KOPT-K1 (cell line): ENCODE measurements around the gene CPNE4.

ENCODE experiments used
- H3K27ac ChIP-seq: fragments of 200-600 bp; sonication (generic); 2 replicates; pipeline ENCODE4 v1.5.1; 2016; ENCODE audit warnings: antibody characterized with exemption, mild to moderate bottlenecking, low read depth, low read length; ENCODE audit not compliant: poor library complexity, severe bottlenecking
- H3K36me3 ChIP-seq: fragments of 200-600 bp; sonication (generic); 2 replicates; pipeline ENCODE4 v1.5.1; 2017; ENCODE audit warnings: antibody characterized with exemption, mild to moderate bottlenecking, low read length, moderate library complexity; ENCODE audit not compliant: insufficient read depth
- H3K9me3 ChIP-seq: fragments of 200-600 bp; sonication (generic); 2 replicates; pipeline ENCODE4 v1.5.1; 2017; ENCODE audit warnings: antibody characterized with exemption, low read length, mild to moderate bottlenecking; ENCODE audit not compliant: insufficient read depth, poor library complexity, severe bottlenecking

The CPNE4 gene

GRCh38 chr3:131716007-131716406 lies 318.8 kb downstream of the CPNE4 start:
- Histone ChIP-seq H3K9me3 (no peaks in the 10 kb centered on the region), H3K27ac (no peak overlapping the region), H3K36me3 (no peaks in the 10 kb centered on the region)

DNA sequence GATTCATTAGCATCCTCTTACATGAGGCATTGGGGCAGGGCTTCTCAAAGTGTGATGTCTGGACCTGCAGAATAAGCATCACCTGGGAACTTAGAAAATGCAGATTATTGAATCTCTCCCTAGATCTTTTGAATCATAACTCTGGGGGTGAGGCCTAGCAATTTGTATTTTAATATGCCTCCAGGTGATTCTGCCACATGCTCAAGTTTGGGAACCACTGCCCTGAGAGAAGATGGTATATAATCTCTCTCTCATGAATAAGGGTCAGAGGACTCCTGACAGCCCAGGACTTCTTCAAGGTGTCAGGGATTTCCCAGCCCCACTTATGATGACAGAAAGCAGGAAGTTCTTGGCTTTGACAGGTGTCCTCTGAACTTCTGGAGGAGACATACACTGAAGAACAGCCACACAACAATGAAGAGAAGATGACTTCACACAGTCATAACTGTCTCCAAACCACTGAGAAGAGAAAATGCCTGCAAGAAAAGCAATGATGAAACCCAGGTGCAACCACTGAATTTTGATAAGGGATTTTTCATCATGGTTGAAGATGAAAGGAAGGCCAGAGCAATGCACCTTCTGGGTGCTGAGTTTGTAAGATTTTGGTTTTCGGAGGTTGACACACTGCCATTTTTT lies 320.1 kb downstream of the CPNE4 start:
- Histone ChIP-seq H3K27ac (no peak overlapping the region), H3K36me3 (no peaks in the 10 kb centered on the region), H3K9me3 (no peaks in the 10 kb centered on the region)

GRCh38 chr3:131713416-131714123 lies 321.2 kb downstream of the CPNE4 start:
- H3K36me3 ChIP-seq = no peaks in the 10 kb centered on the region
- no peak overlapping the region for H3K27ac ChIP-seq
- H3K9me3 ChIP-seq = no peaks in the 10 kb centered on the region

- Histone ChIP-seq H3K9me3 (no peaks in the 10 kb centered on the region), H3K36me3 (no peaks in the 10 kb centered on the region), H3K27ac (no peak overlapping the region)
Measured at GRCh38 chr3:131712662-131713061, 322.2 kb downstream of the CPNE4 start.

DNA sequence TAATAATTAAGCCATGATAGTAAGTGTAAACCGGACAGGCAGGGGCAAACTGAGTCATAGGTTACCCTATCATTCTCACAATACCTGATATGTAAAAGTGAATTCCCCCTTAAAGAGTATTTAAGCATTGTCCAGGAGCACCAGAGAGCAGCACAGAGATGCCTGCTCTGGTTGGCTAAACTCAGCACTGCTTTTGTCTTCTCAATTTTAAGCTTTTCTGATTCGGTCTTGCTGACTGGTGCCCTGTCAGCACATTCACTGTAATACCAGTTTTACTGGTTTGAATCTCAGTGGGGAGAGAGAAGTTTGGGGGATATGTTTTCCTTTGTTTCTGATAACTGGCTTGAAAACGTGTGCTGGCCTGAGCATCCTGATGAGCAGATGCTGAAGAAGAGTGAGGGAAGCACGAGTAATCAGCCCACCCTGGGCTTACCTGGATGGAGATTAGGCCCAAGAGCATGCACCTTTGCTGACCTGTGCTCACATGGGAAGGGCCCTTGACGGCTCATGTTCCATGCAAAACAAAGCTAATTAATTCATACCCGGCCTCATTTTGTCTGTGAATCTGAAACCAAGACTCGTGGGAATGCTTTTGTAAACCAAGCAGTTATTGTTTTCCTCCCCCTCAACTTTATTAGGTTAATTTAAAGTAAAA lies 323.6 kb downstream of the CPNE4 start:
- no peaks in the 10 kb centered on the region for H3K36me3 ChIP-seq
- H3K27ac ChIP-seq = no peak overlapping the region
- no peaks in the 10 kb centered on the region for H3K9me3 ChIP-seq

GRCh38 chr3:131708241-131708640 lies 326.6 kb downstream of the CPNE4 start:
- H3K9me3 ChIP-seq = no peaks in the 10 kb centered on the region
- H3K27ac ChIP-seq = no peak overlapping the region
- H3K36me3 ChIP-seq = no peaks in the 10 kb centered on the region

- Histone ChIP-seq H3K9me3 (no peaks in the 10 kb centered on the region), H3K27ac (no peak overlapping the region), H3K36me3 (no peaks in the 10 kb centered on the region)
Measured at GRCh38 chr3:131705558-131706051, 329.2 kb downstream of the CPNE4 start.

DNA sequence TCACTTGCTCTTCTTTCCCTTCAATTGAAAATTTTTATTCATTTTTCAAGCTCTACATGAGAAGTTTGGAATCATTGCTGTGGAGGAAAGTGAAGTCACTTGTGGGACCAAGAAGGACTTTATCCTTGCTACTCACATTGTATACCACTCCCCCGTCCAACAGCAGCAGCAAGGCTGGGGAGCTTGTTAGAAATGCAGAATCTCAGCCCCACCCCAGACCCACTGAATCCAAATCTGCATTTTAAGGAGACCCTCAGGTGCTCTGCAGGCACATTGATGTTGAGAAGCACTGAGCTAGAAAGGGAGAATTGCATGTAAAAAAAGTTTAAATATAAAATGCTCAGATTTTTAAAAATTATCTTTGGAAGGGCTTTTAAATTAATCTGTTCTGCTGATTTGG lies 329.7 kb downstream of the CPNE4 start:
- H3K9me3 ChIP-seq = no peaks in the 10 kb centered on the region
- no peak overlapping the region for H3K27ac ChIP-seq
- no peaks in the 10 kb centered on the region for H3K36me3 ChIP-seq

GRCh38 chr3:131704098-131704497 lies 330.7 kb downstream of the CPNE4 start:
- no peaks in the 10 kb centered on the region for H3K9me3 ChIP-seq
- no peak overlapping the region for H3K27ac ChIP-seq
- H3K36me3 ChIP-seq = no peaks in the 10 kb centered on the region

DNA sequence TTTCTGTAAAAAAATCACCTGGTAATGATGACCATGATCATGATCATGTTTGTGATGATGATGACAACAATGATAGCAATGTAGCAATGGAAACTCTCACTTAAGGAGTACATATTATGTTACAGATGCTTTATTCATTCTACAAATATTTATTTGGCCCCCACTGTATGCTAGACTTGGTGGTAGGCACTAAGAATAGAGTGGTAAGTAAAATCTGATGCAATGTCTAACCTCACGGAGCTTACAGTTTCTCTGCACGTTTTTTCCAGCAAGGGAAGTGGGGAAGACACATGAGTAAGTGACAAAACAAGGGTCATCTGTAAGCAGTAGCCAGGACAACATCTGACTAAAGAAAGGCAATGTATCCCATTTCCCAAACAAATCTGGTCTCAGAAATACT lies 332.7 kb downstream of the CPNE4 start:
- Histone ChIP-seq H3K27ac (no peak overlapping the region), H3K9me3 (no peaks in the 10 kb centered on the region), H3K36me3 (no peaks in the 10 kb centered on the region)

DNA sequence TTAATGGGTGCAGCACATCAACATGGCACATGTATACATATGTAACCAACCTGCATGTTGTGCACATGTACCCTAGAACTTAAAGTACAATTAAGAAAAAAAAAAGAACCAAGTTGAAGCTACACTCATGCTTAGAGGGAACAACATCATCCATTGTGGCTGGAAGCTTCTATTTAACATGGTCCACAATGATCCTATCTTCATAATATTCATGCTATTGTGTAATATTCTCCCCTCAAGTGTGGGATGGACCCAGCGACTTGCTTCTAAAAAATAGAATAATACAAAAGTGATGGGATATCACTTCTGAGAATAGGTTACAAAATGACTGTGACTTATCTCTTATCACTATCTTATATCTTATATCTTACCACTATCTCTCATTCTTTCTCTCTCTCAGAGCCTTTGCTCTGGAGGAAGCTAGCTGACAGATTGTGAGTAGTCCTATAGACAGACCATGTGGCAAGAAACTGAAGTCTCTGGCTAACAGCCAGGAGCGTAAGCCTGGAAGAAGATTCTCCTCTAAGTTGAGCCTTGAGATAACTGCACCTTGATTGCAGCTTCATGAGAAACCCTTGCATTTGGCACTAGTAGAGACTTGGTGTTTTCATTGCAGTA lies 333.6 kb downstream of the CPNE4 start:
- Histone ChIP-seq H3K36me3 (no peaks in the 10 kb centered on the region), H3K9me3 (no peaks in the 10 kb centered on the region), H3K27ac (no peak overlapping the region)

DNA sequence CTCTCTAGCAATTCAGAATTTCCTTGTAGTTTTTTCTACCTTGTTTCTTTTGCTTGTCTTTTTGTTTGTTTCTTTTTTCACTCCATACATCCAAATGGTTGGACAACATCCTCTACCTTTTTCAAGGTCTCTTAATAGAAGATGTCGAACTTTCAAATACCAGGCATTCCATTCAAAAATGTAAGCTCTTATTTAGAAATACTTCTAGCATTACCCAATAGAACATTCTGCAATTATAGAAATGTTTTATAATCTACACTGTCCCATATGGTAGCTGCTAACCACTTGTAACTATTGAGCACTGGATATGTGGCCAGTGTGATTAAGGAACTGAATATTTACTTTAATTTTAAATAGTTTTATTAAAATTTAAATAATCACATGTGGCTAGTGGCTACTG lies 335.8 kb downstream of the CPNE4 start:
- H3K9me3 ChIP-seq = no peaks in the 10 kb centered on the region
- H3K27ac ChIP-seq = no peak overlapping the region
- H3K36me3 ChIP-seq = no peaks in the 10 kb centered on the region

DNA sequence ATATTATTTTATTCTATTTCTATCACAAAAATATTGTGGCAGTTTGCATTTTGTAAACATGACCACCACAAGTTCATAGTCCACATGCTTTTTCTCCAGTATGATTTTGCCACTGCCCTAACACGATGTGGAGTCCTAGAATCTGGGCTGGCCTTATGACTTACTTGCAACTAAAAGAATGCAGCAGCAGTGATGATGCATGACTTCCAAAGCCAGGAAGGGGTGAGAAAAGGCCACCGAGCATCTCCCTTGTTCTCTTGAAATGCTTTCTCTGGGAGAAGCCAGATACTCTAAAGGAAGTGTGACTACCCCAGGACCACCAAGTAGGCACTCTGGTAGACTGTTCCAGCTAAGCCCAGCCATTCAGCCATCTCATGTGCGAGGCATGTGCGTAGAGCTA lies 340.4 kb downstream of the CPNE4 start:
- no peaks in the 10 kb centered on the region for H3K9me3 ChIP-seq
- H3K27ac ChIP-seq = no peak overlapping the region
- no peaks in the 10 kb centered on the region for H3K36me3 ChIP-seq

DNA sequence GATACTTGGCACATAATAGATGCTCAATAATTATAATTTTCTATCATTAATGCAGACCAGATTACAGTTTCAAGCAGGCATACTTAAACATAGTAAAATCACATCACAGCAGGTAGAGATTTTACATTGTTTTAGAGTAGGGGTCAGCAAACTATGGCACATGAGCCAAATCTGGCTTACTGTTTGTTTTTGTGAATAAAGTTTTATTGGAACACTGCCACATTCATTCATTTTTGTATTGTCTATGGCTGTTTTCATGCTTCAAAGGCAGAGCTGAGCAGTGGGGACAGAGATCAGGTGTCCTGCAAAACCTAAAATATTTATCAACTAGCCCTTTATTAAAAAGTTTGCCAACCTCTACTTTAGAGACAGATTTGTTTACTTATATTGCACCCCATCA lies 342.5 kb downstream of the CPNE4 start:
- Histone ChIP-seq H3K27ac (no peak overlapping the region), H3K36me3 (no peaks in the 10 kb centered on the region), H3K9me3 (no peaks in the 10 kb centered on the region)

DNA sequence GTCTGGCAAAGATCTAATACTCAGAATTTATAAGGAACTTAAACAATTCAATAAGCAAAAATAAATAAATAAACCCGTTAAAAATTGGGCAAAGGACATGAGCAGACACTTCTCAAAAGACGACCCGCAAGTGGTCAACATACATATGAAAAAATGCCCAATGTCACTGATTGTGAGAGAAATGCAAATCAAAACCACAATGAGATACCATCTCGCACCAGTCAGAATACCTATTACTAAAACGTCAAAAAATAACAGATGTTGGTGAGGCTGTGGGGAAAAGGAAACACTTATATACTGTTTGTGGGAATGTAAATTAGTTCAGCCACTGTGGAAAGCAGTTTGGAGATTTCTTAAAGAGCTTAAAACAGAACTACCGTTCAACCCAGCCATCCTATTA lies 344.0 kb downstream of the CPNE4 start:
- no peak overlapping the region for H3K27ac ChIP-seq
- H3K9me3 ChIP-seq = no peaks in the 10 kb centered on the region
- H3K36me3 ChIP-seq = no peaks in the 10 kb centered on the region
